HEK293 (cell line): ENCODE results near the gene NASP.

Experiments used
- CTCF ChIA-PET: fragments of 350-600 bp; formaldehyde crosslinking; extraction: SDS; loops from one replicate; lab custom pipeline; 2021; ENCODE audit warnings: antibody characterized with exemption; lab: Yijun Ruan, JAX
- POLR2A ChIA-PET: fragments of 300-600 bp; formaldehyde crosslinking; extraction: SDS; loops from one replicate; lab custom pipeline; 2020; ENCODE audit warnings: antibody characterized with exemption, inconsistent platforms; lab: Yijun Ruan, JAX
- H3K27ac ChIP-seq: fragments of 200-500 bp; sonication (Bioruptor generic); 2 replicates; pipeline ENCODE4 v1.5.1; 2014; ENCODE audit warnings: low read depth, low read length, control low read depth, inconsistent platforms; ENCODE audit errors: extremely low read depth
- H3K36me3 ChIP-seq, 2 experiments: fragments of 200-500 bp in 1 of 2; sonication (Bioruptor generic) in 1 of 2; 1 replicate in 1 of 2; 2 replicates in 1 of 2; pipeline ENCODE4 v1.5.1; 2014 to 2017; ENCODE audit warnings: inconsistent platforms in 2 of 2, low read length in 2 of 2; ENCODE audit not compliant: control insufficient read depth in 2 of 2, insufficient read depth in 1 of 2
- H3K4me1 ChIP-seq: fragments of 200-500 bp; sonication (Bioruptor generic); 2 replicates; pipeline ENCODE4 v1.5.1; 2014; ENCODE audit warnings: mild to moderate bottlenecking, low read length, inconsistent platforms; ENCODE audit not compliant: control insufficient read depth, insufficient read depth
- H3K4me3 ChIP-seq: 2 replicates; pipeline ENCODE4 v1.5.1; 2011; ENCODE audit warnings: low read depth, mild to moderate bottlenecking, control low read depth, low read length, moderate library complexity
- H3K9me3 ChIP-seq: fragments of 200-500 bp; sonication (Bioruptor generic); 2 replicates; pipeline ENCODE4 v1.5.1; 2014; ENCODE audit warnings: low read depth, low read length, inconsistent platforms; ENCODE audit not compliant: control insufficient read depth, insufficient read depth
- GFI1B ChIP-seq: fragments of 450-650 bp; formaldehyde crosslinking; IDR thresholded peaks from 2 replicates; pipeline ENCODE4 v1.5.1; 2016; ENCODE audit warnings: missing biosample characterization, missing genetic modification characterization
- GLI2 ChIP-seq: fragments of 450-650 bp; formaldehyde crosslinking; IDR thresholded peaks from 2 replicates; pipeline ENCODE4; 2017; ENCODE audit warnings: missing biosample characterization, missing genetic modification characterization, low read depth, borderline replicate concordance
- GLIS1 ChIP-seq: fragments of 450-650 bp; formaldehyde crosslinking; IDR thresholded peaks from 2 replicates; pipeline ENCODE4 v1.5.1; 2016; ENCODE audit warnings: missing biosample characterization, missing genetic modification characterization
- GLIS2 ChIP-seq: fragments of 450-650 bp; formaldehyde crosslinking; IDR thresholded peaks from 2 replicates; pipeline ENCODE4 v1.5.1; 2016; ENCODE audit warnings: missing biosample characterization, missing genetic modification characterization
- HOXC10 ChIP-seq: sonication (generic); formaldehyde crosslinking; IDR thresholded peaks from 2 replicates; pipeline ENCODE4 v1.8.1; 2023; ENCODE audit warnings: mild to moderate bottlenecking, missing genetic modification reagents
- IKZF3 ChIP-seq: fragments of 450-650 bp; IDR thresholded peaks from 2 replicates; pipeline ENCODE4 v1.5.0; 2018; ENCODE audit warnings: missing biosample characterization, mild to moderate bottlenecking, missing genetic modification characterization, moderate library complexity
- SCRT2 ChIP-seq: fragments of 450-650 bp; formaldehyde crosslinking; IDR thresholded peaks from 2 replicates; pipeline ENCODE4 v1.5.1; 2016; ENCODE audit warnings: missing biosample characterization, missing genetic modification characterization
- SP3 ChIP-seq: fragments of 450-650 bp; formaldehyde crosslinking; IDR thresholded peaks from 2 replicates; pipeline ENCODE4 v1.5.1; 2016; ENCODE audit warnings: missing biosample characterization, missing genetic modification characterization
- YY1 ChIP-seq: fragments of 450-650 bp; formaldehyde crosslinking; IDR thresholded peaks from 2 replicates; pipeline ENCODE4 v1.5.1; 2018; ENCODE audit warnings: missing biosample characterization, missing genetic modification characterization
- ZNF132 ChIP-seq: fragments of 450-650 bp; formaldehyde crosslinking; IDR thresholded peaks from 2 replicates; pipeline ENCODE4 v1.5.1; 2017; ENCODE audit warnings: missing biosample characterization, missing genetic modification characterization, borderline replicate concordance
- ZNF133 ChIP-seq: fragments of 450-650 bp; formaldehyde crosslinking; IDR thresholded peaks from 2 replicates; pipeline ENCODE4 v1.5.1; 2016; ENCODE audit warnings: missing biosample characterization, missing genetic modification characterization
- ZNF140 ChIP-seq: fragments of 450-650 bp; formaldehyde crosslinking; IDR thresholded peaks from 2 replicates; pipeline ENCODE4 v1.5.1; 2016; ENCODE audit warnings: missing biosample characterization, missing genetic modification characterization
- ZNF155 ChIP-seq: fragments of 450-650 bp; formaldehyde crosslinking; IDR thresholded peaks from 2 replicates; pipeline ENCODE4 v1.5.1; 2016; ENCODE audit warnings: missing biosample characterization, missing genetic modification characterization
- ZNF280D ChIP-seq: fragments of 450-650 bp; formaldehyde crosslinking; IDR thresholded peaks from 2 replicates; pipeline ENCODE4 v1.5.1; 2016; ENCODE audit warnings: missing biosample characterization, missing genetic modification characterization
- ZNF302 ChIP-seq: fragments of 450-650 bp; formaldehyde crosslinking; IDR thresholded peaks from 2 replicates; pipeline ENCODE4 v1.5.1; 2016; ENCODE audit warnings: missing biosample characterization, missing genetic modification characterization, low read depth
- ZNF561 ChIP-seq: fragments of 450-650 bp; IDR thresholded peaks from 2 replicates; pipeline ENCODE4 v1.5.1; 2018; ENCODE audit warnings: missing biosample characterization, missing genetic modification characterization, borderline replicate concordance
- ZNF629 ChIP-seq: fragments of 450-650 bp; formaldehyde crosslinking; IDR thresholded peaks from 2 replicates; pipeline ENCODE4 v1.5.1; 2017; ENCODE audit warnings: missing biosample characterization, missing genetic modification characterization
- ZNF704 ChIP-seq: fragments of 450-650 bp; formaldehyde crosslinking; IDR thresholded peaks from 2 replicates; pipeline ENCODE4 v1.5.1; 2016; ENCODE audit warnings: missing biosample characterization, missing genetic modification characterization
- ZSCAN30 ChIP-seq: fragments of 450-650 bp; IDR thresholded peaks from 2 replicates; pipeline ENCODE4 v1.5.1; 2018; ENCODE audit warnings: missing biosample characterization, mild to moderate bottlenecking, missing genetic modification characterization, moderate library complexity
- ZXDB ChIP-seq: fragments of 450-650 bp; formaldehyde crosslinking; IDR thresholded peaks from 2 replicates; pipeline ENCODE4 v1.5.1; 2016; ENCODE audit warnings: missing biosample characterization, missing genetic modification characterization
- TF ChIP-seq, protein P1 (sequence below): fragments of 450-650 bp; IDR thresholded peaks from 2 replicates; pipeline ENCODE4 v1.5.1; 2018; ENCODE audit warnings: missing biosample characterization, missing genetic modification characterization
- TF ChIP-seq, protein P2 (sequence below): fragments of 450-650 bp; formaldehyde crosslinking; IDR thresholded peaks from 2 replicates; pipeline ENCODE4 v1.5.1; 2017; ENCODE audit warnings: missing biosample characterization, missing genetic modification characterization
- TF ChIP-seq, protein P3 (sequence below): fragments of 450-650 bp; formaldehyde crosslinking; IDR thresholded peaks from 2 replicates; pipeline ENCODE4 v1.5.1; 2017; ENCODE audit warnings: missing biosample characterization, missing genetic modification characterization
- TF ChIP-seq, protein P4 (sequence below): fragments of 450-650 bp; formaldehyde crosslinking; IDR thresholded peaks from 2 replicates; pipeline ENCODE4 v1.5.1; 2016; ENCODE audit warnings: missing biosample characterization, missing genetic modification characterization

Gene NASP

GRCh38 chr1:45584351-45585109, 689 bp downstream of the NASP start:
- ChIA-PET POLR2A (interaction anchor here (0.6 to 3.2 kb wide), 22 partner anchors 9 to 863 kb away, joined by 3 to 56 read pairs (median 4); partner anchors contain the start of genes AKR1A1, CCDC163, GPBP1L1 and MMACHC), CTCF (interaction anchor here (0.6 to 9.6 kb wide), 4 partner anchors 11 to 907 kb away, joined by 3 to 71 read pairs (median 4); no protein-coding TSS in a partner anchor)
- peak overlapping the region; percentile 90 for H3K27ac ChIP-seq
- H3K36me3 ChIP-seq, result peaks cover 0 to 24% of the 10 kb centered on the region in 2 experiments; a peak in 2 of 3 replicates
- no peaks in the 10 kb centered on the region for H3K4me1 ChIP-seq
- peak overlapping the region; percentile 79 for H3K4me3 ChIP-seq
- H3K9me3 ChIP-seq, result no peaks in the 10 kb centered on the region
- TF ChIP-seq ZXDB (tag by site-specific recombination) (peak; percentile 89), IKZF3 (tag by site-specific recombination) (peak; percentile 93), ZNF132 (no peak), YY1 (peak; percentile 37), ZNF280D (no peak), ZNF629 (tag by site-specific recombination) (peak; percentile 45), ZNF561 (tag by site-specific recombination) (peak; percentile 38; the same call in 1 of the 2 replicates), SCRT2 (tag by site-specific recombination) (0 out of 2 replicates have a peak, but pooled peaks have one; percentile 10), GLI2 (tag by site-specific recombination) (no peak), ZNF704 (tag by site-specific recombination) (0 out of 2 replicates have a peak, but pooled peaks have one; percentile 10), ZSCAN30 (tag by site-specific recombination) (peak; percentile 17; the same call in 1 of the 2 replicates), ZNF133 (tag by site-specific recombination) (no peak), HOXC10 (CRISPR knock-in tag) (no peak), ZNF302 (tag by site-specific recombination) (no peak), ZNF140 (tag by site-specific recombination) (no peak), GFI1B (no peak), GLIS1 (tag by site-specific recombination) (peak; percentile 48; the same call in 1 of the 2 replicates), ZNF155 (tag by site-specific recombination) (no peak), SP3 (tag by site-specific recombination) (peak; percentile 60; the same call in 1 of the 2 replicates), GLIS2 (tag by site-specific recombination) (peak; percentile 82)
- TF ChIP-seq, protein P1, sequence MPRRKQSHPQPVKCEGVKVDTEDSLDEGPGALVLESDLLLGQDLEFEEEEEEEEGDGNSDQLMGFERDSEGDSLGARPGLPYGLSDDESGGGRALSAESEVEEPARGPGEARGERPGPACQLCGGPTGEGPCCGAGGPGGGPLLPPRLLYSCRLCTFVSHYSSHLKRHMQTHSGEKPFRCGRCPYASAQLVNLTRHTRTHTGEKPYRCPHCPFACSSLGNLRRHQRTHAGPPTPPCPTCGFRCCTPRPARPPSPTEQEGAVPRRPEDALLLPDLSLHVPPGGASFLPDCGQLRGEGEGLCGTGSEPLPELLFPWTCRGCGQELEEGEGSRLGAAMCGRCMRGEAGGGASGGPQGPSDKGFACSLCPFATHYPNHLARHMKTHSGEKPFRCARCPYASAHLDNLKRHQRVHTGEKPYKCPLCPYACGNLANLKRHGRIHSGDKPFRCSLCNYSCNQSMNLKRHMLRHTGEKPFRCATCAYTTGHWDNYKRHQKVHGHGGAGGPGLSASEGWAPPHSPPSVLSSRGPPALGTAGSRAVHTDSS (tag by site-specific recombination), result peak; percentile 53; the same call in 1 of the 2 replicates
- TF ChIP-seq, protein P2, sequence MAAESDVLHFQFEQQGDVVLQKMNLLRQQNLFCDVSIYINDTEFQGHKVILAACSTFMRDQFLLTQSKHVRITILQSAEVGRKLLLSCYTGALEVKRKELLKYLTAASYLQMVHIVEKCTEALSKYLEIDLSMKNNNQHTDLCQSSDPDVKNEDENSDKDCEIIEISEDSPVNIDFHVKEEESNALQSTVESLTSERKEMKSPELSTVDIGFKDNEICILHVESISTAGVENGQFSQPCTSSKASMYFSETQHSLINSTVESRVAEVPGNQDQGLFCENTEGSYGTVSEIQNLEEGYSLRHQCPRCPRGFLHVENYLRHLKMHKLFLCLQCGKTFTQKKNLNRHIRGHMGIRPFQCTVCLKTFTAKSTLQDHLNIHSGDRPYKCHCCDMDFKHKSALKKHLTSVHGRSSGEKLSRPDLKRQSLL (tag by site-specific recombination), result no peak
- TF ChIP-seq, protein P3, sequence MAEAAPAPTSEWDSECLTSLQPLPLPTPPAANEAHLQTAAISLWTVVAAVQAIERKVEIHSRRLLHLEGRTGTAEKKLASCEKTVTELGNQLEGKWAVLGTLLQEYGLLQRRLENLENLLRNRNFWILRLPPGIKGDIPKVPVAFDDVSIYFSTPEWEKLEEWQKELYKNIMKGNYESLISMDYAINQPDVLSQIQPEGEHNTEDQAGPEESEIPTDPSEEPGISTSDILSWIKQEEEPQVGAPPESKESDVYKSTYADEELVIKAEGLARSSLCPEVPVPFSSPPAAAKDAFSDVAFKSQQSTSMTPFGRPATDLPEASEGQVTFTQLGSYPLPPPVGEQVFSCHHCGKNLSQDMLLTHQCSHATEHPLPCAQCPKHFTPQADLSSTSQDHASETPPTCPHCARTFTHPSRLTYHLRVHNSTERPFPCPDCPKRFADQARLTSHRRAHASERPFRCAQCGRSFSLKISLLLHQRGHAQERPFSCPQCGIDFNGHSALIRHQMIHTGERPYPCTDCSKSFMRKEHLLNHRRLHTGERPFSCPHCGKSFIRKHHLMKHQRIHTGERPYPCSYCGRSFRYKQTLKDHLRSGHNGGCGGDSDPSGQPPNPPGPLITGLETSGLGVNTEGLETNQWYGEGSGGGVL (tag by site-specific recombination), result peak; percentile 62
- TF ChIP-seq, protein P4, sequence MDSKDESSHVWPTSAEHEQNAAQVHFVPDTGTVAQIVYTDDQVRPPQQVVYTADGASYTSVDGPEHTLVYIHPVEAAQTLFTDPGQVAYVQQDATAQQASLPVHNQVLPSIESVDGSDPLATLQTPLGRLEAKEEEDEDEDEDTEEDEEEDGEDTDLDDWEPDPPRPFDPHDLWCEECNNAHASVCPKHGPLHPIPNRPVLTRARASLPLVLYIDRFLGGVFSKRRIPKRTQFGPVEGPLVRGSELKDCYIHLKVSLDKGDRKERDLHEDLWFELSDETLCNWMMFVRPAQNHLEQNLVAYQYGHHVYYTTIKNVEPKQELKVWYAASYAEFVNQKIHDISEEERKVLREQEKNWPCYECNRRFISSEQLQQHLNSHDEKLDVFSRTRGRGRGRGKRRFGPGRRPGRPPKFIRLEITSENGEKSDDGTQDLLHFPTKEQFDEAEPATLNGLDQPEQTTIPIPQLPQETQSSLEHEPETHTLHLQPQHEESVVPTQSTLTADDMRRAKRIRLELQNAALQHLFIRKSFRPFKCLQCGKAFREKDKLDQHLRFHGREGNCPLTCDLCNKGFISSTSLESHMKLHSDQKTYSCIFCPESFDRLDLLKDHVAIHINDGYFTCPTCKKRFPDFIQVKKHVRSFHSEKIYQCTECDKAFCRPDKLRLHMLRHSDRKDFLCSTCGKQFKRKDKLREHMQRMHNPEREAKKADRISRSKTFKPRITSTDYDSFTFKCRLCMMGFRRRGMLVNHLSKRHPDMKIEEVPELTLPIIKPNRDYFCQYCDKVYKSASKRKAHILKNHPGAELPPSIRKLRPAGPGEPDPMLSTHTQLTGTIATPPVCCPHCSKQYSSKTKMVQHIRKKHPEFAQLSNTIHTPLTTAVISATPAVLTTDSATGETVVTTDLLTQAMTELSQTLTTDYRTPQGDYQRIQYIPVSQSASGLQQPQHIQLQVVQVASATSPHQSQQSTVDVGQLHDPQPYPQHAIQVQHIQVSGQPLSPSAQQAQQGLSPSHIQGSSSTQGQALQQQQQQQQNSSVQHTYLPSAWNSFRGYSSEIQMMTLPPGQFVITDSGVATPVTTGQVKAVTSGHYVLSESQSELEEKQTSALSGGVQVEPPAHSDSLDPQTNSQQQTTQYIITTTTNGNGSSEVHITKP (tag by site-specific recombination), result peak; percentile 54; the same call in 1 of the 2 replicates
